Measurements from ENCODE around the gene GTF3C1.

The GTF3C1 gene

DNA sequence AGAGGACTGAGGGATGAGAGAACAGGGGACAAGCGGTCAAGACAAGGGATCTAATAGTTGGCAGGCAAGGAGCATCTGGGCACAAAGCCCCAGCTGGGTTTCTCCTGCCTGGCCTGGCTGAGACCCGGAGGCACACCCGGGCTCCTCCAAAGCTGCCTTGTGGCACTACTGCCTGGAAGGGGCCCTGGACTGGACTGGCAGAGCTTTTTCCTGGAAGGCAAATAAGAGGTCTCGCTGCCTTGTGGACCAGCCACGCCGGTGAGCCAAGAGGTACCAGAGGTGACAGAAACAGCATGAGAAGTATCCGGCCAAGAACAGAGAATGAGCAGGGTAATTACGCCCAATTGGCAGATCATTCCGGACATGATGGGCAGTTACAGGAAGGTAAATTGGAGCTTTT lies 64.6 kb downstream of the GTF3C1 start:
- no peak for DNase-seq

DNA sequence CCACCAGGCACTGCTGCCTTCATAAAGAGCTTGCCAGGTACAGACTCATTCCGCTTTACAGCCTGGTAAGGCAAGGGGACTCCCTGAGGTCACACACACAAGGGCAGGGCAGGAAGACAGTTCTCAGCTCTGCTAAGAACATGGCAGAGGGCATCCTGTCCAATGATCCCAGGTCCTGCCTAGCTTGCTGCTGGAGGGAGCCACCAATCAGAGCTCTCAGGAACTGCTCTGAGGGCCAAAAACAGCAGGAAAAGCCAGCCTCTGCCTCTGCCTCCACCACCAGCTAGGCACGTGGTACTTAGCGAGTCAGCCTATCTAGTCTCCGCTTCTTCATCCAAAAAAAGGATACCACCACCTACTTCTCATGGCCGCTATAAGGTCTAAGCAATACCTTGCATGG lies 66.1 kb downstream of the GTF3C1 start:
- DNase-seq: no peak

DNA sequence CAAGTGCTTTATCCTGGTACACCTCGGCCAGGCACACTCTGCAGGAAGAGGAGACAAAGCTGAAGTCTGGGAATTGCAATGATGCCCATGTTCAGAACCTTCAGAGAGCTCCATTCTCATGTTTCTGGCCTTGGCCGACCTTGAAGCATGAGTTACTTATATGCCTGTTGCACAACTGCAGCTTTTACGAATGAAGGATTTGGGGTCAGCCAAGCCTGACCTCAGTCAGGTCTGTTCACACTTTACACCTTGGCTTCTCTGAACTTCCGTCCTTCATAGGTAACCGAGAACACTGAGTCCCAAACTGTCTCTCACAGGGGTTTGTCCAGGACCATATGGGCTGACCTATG lies 66.7 kb downstream of the GTF3C1 start:
- DNase-seq: no peak

DNA sequence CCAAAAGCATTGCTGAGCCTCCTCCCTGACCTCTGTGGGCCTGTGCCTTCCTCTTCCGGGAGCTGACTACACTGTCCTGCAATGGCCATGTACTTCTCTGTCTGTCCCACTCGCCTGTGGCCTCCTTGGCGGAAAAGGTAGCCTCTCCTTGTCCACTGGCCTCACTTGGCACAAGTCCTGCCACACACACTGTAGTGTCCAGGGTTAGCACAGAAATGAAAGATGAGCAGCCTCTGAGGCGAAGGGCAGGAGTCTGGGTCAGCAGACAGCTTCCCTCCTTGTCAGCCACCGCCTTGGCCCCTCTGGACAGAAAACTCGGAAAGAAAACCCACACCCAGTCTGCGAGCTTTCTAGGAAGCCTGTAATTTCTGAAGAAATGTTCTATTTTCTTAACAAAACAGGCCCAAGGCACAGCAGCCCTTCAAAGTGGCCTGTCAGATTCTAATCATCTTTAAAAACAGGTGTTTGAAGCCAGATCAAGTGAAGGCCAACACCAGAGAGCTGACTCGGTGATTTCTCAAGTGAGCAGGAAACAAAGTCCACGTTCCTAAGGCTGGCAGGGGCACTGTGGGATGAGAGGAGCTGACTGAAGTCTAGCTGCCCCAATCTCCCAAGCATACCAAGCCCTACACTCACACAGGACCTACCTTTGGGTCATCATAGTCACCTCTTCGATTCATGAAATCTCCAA lies 67.2 kb downstream of the GTF3C1 start:
- no peak for DNase-seq

DNA sequence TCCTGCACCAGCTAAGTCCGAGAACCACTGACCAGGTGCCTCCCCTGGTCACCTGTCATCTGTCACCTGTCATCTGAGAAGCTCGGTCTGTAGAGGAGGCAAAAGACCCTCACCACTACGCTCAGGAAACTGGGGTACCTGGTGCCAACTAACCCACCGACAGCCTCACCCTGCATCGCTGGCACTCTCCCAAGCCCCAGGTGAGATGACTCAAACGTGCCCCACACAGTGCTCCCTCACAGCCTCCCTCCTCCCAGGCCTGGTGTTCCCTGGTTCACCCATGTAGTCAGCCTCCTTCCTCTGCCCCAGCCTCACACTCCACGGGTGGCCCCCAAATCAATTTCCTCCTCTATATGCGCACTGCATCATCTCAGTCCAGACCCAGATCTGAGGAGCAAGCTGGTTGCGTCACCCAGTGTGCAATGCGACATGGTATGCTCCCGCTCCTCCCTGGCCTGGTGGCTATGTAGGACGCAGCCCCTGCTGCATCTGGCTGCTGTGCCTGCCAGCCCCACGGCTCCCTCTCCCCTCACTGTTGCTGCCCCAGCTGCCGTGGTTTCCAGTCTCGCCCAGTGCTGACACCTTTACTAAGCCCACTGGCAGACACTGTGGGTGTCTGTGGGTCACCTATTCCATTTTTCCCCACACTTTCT lies 68.3 kb downstream of the GTF3C1 start:
- no peak for DNase-seq

DNA sequence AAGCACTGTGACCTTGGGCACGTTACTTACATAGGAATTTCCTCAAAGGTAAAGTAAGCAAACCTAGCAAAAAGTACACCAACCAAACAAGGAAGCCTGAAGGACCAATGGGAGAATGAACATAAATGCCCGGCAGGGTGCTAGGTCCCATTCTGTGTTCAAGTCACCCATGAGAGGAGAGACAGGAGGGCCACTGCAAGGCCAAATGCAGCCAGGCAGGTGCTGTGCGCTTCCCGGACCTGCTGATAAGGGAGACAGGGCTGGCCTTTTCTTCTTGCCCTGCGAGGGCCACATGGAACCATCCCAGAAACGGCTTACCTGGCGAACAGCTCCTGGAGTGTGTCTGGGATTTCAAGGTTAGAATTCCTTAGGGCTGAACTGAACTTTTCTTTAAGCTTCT lies 69.0 kb downstream of the GTF3C1 start:
- DNase-seq: no peak

DNA sequence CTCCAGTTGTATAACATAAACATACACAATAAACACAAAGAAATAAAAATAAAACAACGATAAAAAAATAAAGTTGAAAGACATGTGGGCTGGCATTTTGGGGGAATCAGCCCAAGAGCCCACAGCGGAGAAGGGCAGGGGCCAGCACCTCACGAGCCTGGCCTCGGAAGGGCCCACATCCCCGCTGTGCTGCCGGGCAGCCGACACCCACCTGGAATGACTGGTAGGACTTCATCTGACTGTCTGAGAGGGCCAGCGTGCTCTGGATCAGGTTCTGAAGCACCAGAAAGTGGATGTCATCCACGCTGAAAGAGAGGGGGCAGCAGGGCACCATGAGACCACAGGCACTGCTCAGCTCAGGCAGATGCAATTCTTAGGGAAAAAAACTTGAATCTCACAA lies 73.5 kb downstream of the GTF3C1 start:
- DNase-seq: no peak

DNA sequence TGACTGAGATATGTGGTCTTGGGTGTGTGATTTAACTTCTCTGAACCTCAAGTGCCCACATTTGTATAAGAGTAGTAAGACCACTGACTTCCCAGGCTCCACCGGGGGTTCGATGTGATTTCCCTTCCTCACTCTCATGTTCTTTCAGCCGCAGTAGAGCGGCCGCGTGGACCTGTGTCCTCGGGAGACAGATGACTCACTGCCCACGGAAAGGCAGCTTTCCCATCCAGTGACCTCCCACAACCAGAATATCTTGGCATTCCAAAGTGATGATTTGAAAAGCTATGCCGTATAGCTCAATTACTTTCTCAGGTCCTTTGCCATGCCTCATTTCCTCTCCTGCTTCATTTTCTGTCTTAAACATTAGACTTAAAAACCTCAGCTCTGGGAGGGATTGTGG lies 74.2 kb downstream of the GTF3C1 start:
- no peak for DNase-seq

DNA sequence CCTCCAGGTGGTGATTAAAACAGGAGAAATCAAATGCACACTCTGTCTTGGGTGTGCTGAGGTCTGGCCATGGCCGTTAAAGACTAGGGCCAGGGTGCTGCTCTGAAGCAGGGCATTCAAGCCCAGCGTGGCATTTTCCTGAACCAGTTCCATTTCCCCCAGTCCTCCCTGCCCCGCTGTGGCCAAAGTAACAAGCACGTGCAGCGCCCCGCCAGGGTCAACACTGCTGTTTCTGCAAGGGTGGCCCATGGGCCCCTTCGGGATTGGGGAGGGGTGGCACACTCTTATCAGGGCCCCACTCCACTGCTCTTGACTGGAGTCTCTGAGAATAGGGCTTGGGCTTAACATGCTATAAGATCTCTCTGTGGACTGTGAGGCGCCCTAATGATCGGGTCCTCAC lies 74.8 kb downstream of the GTF3C1 start:
- DNase-seq: no peak

DNA sequence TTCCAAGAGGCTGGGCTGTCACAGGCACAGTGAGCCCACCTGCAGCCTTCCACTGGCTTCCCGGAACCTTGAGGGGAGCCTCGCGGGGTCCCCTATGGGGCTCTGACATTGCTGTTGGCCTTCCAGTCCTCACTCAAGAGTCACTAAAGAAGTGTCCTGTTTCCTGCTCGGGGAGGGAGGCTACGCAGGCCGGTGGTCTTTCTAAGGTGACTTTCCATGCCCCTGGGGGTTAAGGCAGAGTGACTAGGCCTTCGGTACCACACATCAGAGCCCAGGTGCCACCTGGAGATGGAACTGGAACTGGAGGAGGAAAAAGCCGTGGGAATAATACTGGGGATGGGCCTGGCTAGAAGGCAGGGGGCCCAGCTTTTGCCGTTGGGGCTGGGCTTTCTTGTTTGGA lies 75.7 kb downstream of the GTF3C1 start:
- no peak for DNase-seq

DNA sequence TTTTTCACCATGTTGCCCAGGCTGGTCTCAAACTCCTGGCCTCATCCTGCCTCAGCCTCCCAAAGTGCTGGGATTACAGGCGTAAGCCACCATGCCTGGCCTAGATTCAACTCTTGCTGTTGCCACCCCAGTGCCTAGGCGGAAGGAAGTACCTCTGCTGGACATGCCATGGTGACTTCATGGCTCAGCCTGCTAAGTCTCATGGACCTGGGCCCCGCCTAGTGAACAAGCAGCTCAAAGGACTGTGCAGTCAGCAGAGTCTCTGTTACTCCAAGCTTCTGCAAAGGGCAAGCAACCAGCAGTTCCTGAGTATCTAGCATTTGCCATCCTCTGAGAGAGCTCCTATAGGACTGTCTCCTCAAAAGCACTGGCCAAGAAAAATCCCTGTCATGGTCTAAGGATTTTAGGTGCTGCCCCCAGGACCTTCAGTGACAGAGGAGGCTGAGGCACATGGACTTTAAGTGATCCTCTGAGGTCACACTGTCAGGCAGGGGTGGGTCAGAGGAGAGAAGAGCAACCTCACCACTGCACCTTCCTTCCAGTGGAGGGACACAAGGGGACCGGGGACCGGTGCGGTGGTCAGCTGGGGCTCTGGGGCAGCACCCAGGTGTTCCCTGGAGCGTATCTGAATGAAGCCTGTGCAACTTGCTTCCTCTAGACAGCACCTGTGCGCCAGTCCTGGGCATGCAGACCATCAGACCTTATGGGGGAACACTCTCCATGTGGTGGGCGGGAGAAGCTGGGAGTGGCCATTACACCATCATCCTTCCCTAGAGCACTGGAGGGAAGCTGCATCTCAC lies 76.4 kb downstream of the GTF3C1 start:
- DNase-seq: no peak

DNA sequence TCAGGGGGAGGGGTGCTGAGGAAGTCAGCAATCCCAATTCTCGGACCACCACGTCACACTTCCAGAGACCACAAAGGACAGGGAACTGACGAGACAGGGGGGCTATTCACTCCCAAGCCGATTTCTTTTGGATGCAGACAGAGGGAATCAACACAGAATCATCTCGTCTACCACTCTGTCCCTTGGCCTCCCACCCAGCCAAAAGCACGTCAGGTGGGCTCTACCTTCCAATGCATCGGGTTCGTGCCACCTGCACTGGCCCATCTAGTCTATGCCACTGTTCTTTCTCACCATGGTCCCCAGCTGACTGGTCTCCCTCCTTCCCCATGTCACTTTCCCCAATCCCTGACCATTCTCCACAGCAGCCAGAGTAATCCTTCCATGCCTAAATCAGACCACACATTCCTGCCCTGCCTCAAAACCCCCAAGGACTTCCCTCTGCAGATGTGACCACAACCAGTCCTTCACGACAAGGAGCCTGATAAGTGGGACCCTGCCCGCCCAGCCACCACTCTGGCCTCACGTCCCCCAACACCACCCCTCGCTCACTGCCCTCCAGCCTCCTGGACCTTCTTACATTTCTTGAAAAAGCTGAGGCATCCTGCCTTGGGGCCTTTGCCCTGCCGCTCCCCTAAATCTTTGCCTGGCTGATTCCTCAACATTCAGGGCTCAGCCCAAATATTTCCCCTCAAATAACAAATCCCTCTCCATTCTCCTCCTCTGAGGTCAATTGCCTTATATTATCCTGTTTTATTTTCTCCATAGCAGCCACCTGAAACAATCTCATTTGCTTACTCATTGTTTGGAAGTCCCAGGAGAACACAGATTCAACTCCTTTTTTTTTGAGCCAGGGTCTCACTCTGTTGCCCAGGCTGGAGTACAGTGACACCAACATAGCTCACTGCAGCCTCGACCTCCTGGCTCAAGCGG lies 77.4 kb downstream of the GTF3C1 start:
- no peak for DNase-seq

DNA sequence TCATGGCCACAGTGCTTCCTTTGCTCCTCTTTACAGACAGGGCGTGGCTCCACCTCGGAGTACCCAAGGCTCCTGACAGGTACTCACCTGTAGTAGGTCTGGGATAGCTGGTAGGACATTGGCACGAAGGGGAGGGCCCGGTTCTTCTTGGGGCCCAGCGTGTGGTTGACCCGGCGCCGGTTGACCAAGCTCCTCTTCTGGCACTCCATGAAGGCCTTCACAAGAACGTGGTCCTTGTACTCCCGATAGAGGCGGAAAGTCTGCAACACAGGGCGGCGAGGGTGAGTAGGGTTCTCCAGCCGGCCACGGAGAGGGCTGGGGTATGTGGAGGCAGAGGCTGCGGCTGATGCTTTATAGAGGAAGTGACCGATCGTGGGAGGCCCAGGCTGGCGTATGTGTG lies 78.1 kb downstream of the GTF3C1 start:
- DNase-seq: no peak

DNA sequence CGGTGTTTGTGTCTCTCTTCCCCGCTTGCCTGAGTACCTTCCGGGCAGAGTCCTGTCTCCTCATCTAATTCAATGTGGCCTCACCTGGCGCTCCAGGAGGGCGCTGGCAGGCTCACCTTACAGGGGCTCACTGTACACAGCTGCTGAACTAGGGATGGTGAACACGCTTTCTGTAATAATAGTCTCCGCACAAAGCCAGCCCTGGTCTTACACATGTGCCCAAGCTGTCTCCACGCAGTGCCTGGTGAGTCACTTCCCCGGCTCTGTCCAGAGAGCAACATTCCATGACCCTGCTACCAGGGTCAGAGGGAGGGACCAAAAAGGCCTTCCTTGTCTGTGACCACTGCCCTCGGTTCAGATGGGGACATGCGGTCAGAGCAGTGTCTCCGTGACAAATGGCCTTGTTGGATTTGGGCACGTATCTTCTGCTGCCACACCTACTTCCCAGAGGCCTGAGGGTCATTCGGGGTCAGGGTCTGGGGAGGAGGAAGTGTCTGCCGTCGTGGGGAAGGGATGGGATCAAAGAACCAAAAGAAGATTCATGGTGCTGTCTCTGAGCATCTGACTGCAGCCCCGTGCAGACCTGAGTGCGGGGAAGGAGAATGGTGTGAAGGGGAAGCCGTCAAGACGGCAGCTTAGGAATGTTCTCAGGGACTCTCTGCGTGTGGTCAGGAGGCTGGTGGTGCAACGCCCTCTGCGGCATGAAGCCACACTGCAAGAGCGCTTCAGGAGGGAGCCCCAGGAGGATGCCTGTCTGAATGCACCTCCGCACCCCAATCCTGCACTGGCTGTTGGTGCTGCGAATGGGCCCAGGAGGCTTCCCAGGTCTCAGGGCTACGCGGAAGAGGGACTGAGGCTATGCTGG lies 78.9 kb downstream of the GTF3C1 start:
- no peak for DNase-seq

DNA sequence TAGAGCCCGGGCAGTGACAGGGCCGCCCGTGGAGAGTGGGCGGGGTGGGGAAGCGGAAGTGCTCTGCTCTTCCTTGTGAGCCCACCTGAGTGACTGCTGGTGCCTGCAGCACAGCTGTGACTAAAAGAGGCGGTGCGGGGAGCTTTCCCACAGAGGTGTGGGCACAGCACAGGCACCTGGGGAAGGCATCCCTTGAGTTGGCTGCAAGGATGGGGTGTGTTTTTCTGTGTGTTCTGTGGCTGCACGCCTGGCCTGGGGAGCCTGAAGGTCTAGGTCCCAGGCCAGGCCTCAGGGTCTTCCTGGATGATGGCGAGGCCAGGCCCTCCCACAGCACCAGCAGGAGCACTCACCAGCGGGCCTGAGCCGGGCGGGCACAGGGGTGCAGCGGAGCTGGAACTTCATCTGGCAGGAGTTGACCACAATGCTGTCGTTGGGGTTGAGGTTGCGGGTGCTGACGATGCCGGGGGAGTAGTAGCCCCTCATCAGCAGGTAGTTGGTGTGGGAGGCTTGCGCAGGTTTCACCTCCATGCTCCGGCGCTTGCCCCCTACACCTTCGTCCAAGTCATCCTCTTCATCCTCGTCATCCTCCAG lies 80.7 kb downstream of the GTF3C1 start:
- no peak for DNase-seq

DNA sequence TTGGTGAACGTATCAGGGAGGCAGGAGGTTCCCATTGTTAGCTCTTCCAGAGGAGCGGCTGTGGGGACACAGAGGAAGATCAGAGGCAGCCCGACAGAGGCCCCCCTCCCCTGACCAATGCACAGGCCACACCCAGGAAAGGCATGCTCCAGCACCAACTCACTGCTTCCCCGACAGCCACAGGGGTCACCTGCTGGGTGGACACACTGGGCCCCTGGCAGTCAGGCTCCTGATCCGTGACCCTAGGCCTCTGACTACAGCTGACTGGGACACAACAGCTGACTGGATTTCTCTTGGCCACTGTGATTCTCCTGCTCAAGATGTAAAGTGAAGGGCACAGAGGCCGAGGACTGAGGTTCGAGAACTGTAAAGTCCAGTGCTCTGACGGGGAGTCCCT lies 84.2 kb downstream of the GTF3C1 start:
- no peak for DNase-seq

DNA sequence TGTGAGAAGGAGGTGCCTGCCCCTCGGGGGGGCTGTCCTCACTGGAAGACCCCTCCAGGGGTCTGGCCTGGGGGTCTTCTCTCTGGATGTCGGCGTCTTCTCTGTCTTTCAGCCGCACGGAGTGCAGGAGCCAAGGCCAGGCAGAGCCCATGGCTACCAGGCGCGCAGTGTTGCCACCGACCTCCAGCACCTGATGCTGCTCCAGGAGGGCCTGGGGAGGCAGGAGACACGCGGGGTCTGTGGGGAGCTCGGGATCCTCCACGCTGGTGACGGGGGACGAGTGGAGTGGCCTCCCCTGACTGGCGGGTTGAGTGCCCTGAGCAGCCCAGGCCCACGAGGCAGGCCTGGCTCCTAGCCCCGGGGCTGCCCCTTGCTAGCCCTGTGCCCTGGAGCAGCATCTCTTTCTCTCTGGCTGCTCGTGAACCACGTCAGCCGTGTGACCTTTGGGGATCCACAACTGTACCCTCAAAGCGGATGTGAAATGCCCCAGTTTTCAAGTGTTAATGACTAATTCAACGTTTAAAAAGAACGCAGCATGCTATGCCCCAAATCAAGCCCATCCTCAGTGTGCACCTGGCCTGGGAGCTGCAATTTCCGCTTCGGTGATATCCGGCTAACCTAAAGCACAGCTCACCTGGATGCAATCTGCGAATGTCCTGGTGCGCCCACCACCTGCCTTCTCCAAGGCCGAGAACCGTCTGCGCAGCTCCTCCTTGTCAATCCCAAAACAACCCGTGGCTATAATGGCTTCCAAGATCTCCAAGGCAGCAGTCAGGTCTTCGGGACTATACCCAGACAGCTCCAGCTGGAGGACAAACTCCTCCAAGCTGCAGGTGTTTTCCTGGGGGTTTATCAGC lies 84.9 kb downstream of the GTF3C1 start:
- no peak for DNase-seq

DNA sequence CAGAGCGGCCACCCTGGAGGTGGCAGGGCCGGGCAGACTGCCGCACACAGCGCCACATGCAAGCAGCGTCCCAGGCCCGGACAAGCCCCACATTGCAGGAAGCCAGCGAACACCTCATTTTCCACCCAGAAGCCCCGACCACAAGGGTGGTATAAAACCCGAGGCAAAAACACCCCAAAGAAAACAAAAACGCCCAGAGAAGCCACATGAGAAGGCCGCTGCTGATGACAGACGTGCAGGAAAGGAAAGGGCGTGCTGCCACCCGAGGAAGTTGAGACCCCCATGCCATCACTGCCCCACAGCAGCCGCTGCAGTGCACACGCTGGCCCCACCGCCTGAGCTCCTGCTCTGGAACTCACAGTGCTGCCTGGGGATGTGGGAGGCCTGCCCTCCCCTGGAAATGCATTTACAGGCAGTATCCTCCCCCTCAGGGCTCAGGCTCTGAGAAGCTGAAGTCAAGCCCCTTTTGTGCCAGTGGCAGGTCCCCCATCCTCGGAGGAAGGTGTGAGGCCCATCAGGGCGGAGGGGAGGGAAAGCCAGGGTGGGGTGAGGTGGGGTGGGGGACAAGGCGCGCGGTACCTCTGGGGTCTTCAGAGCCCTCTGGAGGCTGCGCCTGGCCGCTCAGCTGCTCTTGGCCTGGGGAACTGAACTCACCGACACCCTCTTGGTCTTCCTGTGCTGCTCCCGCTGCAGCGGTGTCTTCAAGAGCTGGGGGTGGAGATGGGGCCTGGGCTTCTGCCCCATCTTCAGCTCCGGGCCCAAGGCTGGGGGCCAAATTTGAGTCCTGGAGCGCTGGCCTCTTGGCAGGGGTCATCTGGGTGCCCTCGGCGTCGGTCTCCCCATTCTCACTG lies 85.7 kb downstream of the GTF3C1 start:
- no peak for DNase-seq

DNA sequence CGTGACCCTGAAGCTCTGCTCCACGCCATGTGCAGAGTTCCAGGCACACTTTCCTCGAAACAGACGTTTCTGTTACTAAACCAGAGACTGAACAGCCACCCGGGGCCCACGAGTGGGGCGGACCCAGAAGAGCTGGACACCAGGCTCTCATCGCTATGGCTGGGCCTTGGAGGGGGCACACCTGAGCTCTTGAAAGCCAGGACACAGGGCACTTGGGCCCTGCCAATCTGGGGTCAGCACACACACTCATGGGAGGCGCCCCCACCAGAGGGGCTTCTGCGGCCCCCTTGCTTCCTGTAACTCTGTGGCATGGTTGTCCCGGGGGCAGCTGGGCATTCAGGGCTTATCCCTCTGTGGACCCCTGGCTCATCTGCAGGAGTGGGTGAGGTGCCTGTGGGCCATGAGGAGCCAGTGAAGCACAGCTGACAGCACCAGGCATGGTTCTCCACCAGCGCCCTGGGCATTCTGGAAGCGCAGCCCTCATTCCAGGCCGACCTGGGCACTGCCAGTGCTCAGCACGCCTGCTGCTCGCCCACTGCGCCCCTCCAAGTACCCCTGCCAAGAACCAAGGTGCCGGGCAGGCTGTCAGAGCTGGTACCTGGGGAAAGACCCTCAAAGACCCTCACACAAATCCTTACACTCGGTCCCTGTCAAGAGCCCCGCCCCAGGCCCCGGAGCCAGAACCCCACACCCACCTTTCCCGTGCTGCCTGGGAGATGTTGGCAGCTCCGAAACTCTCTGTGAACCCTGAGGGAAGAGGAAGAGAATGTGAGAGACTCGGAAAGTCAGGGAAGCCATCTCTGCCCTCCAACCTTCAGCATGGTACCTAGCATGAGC lies 86.6 kb downstream of the GTF3C1 start:
- DNase-seq: no peak

All from activated CD4-positive, alpha-beta T cell treated with anti-CD3 and anti-CD28 coated beads for 48 hours (primary cell).